NCI-H1694 treated with DMSO at 0.1 percent for 48 hours (cell line): ENCODE data around the gene METTL4.

Source experiments
- DNase-seq: peaks from one replicate; lab custom pipeline; 2025; lab: John Stamatoyannopoulos, UW

Gene METTL4

GRCh38 chr18:2515908-2516625 lies 55.2 kb downstream of the METTL4 start:
- DNase-seq = no peak

- no peak for DNase-seq
Observed at GRCh38 chr18:2515171-2515787, 56.0 kb downstream of the METTL4 start.

GRCh38 chr18:2513616-2514015 lies 57.7 kb downstream of the METTL4 start:
- DNase-seq = no peak

GRCh38 chr18:2512059-2512458 lies 59.2 kb downstream of the METTL4 start:
- no peak for DNase-seq

- no peak for DNase-seq
Observed at GRCh38 chr18:2511451-2511850, 59.9 kb downstream of the METTL4 start.

GRCh38 chr18:2510416-2510815 lies 60.9 kb downstream of the METTL4 start:
- DNase-seq = no peak

- DNase-seq = no peak
Observed at GRCh38 chr18:2508678-2509077, 62.6 kb downstream of the METTL4 start.

GRCh38 chr18:2508155-2508554 lies 63.1 kb downstream of the METTL4 start:
- no peak for DNase-seq

- DNase-seq = no peak
Observed at GRCh38 chr18:2504642-2505041, 66.7 kb downstream of the METTL4 start.

GRCh38 chr18:2502880-2503279 lies 68.4 kb downstream of the METTL4 start:
- DNase-seq = no peak

GRCh38 chr18:2502394-2502793 lies 68.9 kb downstream of the METTL4 start:
- no peak for DNase-seq

- no peak for DNase-seq
Observed at GRCh38 chr18:2497797-2498196, 73.5 kb downstream of the METTL4 start.

GRCh38 chr18:2495381-2495780 lies 75.9 kb downstream of the METTL4 start:
- DNase-seq = no peak

GRCh38 chr18:2494921-2495320 lies 76.4 kb downstream of the METTL4 start:
- DNase-seq = no peak
